GM18870 (cell line): ENCODE results near the gene ARG1.

Experiments used
- ATAC-seq: cut with Tn5 transposase; IDR thresholded peaks from one replicate; pipeline ENCODE4 v1.9.1; 2021; ENCODE audit warnings: moderate library complexity; ENCODE audit not compliant: unreplicated experiment

ARG1 gene

DNA sequence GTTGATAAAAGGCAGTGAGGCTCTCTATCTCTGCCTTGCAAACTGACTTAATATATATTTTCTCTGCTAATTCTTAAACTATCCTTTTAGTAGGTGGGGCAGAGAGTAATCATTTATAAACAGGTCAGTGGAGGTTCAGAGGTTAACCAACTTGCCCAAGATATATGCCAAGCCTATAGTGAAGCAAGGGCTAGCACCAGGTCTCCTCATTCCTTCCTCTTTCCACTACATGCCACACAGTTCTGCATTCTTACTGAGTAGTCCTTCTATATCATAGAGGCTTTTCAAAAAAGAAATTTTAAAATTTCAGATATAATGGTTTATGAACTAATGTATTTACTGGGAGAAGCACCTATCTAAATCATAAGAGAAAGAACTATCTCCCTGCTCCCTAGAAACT lies 8.5 kb downstream of the ARG1 start:
- no peak for ATAC-seq

DNA sequence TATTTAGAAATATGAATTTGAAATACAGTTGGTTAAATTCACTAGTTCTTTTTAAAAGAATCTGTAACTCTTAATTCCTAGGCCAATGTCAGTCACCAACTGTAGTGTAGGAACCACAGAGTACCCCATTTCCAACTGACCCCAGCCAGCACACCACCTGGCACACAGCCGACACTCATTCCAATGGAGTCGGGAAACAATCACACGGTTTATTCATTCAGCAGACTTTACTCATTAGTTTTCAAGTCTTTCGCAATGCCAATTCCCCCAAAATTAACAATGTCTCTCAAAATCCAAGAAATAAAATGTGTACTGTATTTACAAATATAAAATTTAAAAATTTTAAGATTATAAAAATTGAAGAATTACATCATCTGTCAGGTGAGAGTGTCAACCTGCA lies 13.5 kb downstream of the ARG1 start:
- no peak for ATAC-seq

DNA sequence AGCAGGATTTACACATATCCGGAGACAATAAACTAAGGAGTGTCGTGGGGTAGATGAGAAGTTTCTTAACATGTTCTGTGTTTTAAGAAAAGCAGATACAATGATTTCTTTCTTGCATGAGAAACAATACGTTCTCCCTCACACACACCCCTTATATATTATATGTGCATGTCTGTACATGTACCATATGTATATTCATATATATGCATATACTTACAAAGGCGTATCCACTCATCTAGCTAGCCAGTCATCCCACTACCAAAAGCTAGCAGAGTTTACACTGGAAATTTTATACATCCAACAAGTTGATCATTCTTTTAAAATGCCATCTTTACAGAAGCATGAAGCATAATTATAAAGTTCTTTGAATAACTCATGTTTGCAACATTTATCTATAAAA lies 14.9 kb downstream of the ARG1 start:
- no peak for ATAC-seq

DNA sequence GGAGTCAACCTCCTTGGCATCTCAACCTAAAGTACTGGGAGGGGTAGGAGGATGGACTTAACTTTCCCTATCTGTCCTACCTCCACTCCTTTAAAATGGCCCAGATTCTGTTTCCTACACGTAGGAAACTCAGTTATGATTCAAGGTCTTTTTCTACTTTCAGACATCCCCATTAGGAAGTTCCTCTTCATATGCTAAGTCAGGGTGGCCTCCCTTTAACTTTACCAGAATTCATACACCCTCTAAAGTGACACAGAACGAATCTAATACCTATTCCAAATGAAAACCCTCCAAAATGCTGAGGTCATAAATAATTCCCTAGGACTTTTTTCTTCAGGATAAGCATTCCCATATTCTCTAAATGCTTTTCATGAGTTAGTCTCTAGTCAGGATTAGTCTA lies 15.6 kb downstream of the ARG1 start:
- ATAC-seq: no peak

DNA sequence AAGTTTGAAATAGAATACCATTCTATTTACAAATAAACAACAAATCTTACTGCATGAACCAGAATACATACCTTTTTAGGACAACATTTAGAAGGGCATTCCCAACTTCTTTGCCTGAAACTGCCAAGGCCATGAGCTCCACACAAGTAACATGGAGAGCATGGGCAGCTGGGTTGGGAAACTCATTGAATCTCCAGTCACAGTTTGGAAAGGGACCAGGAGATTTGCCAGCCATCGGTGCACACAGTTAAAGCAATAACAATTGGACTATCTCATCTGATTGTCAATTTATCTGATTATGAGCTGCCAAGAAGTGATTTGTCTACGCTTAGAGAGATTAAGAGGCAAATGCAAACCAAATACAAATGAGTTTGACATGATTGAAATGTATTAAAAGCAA lies 19.9 kb downstream of the ARG1 start:
- no peak for ATAC-seq

DNA sequence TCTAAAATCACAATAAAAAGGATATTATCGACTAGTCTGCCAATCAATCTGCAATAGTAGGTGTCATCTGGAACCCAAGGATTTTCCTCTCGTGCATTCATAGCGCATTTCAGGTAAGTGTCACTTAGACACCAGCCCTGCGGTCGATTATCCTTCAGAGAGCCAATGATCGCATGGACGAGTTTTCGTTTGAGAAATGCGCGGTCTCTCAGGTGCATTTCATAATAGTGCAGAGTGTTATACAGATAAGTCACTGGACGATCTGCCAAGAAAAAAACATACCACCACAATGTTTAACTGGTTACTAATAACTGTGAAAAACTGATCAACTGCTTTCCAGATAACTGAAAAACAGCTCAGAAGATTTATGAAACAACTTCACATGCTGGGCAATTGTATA lies 21.0 kb downstream of the ARG1 start:
- ATAC-seq: no peak

DNA sequence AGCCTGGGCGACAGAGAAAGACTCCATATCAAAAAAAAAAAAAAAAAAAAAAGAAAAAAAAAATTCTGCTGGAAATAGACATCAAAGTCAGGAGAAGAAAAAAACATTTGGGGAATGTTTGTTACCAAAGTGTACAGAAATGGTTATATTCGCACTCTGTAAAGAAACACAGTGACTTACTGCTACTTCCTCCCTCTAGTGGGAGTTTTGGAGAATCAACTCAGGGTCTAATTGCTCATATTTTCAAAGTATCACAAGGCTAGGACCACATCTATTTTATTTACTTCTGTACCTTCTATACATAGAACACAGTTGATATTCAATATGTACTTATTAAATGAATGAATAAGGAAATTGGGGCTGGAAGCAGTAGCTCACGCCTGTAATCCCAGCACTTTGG lies 24.4 kb downstream of the ARG1 start:
- no peak for ATAC-seq

DNA sequence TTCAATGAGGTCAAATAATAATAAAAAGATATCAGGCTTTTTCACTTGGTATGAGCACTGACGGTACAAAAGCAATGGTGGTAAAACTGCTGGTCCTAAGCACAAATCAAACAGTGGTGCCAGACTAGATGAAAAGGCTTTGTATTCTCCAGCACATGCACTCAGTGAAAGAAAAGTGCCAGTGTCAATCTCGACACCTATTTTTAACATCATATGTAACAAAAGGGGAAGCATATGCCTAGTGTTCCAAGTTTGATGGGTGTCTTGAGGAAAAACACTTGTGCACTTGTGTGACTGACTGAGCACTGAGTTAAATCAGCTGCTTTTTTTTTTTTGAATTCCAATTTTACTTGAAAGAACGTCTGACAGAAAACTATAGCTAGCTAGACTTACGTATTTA lies 27.7 kb downstream of the ARG1 start:
- no peak for ATAC-seq

DNA sequence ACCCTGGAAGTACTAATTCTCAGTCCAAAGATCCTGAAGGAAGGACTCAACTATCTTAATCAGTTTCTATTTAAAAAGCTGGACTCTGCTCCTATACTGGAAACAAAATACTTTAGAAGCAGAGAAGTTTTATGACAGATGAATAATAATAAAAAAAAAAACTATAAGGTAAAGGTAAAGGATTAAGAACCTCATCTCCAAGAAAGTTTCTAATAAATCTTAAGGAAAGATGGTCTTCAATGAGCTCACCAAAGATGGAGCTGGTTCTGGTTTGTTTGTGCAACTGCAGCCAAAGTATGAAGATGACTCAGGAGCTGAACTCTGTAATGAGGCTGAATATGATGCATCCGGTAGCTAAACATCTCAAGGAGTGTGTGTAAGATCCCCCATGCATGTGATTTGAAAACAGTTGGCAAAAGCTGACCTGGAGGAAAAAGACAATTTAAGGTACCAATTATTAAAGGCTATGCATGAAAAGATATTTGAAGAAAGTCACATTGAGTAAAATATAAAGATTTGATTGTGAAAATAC lies 29.8 kb downstream of the ARG1 start:
- ATAC-seq: no peak

DNA sequence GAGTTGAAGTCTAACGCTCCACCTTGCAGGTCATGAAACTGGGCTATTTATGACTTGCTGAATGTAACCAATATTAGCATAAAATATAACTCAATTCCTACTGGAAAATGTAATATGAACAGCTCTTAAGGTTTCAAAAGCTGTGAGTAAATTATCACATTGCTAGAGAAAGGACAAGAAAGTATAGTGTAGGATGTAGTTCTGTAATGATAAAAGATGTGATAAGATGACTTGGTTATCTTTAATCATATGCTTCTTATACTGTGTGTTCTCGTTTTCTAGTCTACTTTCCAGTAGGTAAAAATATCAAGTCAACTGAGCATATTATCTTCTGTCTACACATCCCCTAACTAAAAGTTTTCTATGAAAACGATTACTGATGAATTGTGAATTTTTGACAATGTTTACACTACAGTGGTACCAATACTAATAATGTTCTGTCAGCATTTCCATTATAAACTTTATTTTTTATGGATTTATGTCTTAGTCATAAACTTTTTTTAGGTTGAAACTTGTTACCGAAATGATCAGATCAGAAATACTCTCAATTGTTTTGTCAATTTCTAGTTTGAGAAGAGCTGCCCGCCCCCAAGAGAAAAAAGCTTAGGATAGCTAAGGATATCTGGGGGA lies 40.4 kb downstream of the ARG1 start:
- ATAC-seq: no peak

DNA sequence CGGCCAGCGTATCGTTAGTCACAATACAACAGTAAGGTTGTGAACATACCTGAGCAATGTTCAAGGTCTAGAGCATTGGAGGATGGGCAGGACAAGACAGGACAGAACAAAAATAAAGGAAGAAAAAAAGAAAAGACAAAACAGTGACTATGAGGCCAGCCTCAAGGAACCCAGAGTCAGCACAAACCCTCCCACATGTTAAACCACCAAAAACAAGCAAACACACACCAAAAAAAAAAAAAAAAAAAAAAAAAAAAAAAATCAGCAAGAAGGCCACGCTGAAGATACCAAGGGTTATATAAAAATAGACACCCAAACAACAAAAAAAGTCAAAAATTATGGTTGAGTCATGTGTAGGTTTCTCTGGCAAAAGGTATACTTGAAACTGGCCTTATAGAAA lies 42.2 kb downstream of the ARG1 start:
- no peak for ATAC-seq

DNA sequence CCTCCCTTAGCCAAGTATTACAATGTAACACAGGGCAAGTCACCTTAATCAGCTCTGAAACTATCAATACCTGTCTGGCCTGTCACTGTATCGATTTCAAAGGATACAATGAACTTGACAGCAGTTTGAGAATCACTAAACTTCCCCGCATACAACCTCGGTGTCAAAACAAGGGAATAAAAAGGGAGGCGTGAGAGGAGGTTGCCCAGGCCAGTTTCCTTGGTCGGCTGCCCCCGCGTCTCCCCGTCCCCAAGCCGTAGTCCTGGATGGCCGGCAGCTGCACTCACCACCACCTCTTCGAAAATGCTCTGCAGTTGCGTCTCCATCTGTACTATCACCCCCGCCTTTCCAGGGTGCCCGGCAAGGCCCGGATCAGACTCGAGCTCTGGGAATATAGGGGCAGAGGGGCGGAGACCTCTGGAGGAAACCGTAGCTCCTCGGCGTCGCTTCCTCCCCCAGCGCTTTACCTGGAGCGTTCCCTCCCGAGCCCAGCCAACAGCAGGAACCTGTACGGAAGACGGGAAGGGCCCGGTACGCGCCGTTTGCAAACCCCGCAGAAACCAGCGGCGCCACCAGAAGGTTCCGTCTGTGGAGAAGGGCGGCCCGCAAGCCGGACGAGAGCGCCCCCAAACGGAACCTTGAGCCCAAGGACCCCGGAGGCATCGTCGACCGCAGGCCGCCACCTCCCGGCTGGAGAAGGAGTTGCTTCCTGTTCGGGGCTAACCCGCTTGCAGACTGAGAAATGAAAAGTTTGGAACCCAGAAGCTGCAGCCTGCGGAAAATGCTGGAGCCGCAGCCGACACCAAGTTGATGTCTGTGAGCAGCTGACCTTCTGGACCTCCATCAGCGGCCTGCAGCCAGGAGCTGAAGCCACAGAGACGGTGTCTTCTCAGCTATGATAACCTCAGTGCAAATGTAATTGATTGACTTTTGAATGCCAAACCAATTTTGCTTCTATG lies 55.0 kb downstream of the ARG1 start, which contains the start of gene MED23:
MED23 (minus strand) TSS at position 519 of the 959 bp plus-strand sequence; CDS start at position 326, 193 bp downstream.
- ATAC-seq: peak; percentile 94

DNA sequence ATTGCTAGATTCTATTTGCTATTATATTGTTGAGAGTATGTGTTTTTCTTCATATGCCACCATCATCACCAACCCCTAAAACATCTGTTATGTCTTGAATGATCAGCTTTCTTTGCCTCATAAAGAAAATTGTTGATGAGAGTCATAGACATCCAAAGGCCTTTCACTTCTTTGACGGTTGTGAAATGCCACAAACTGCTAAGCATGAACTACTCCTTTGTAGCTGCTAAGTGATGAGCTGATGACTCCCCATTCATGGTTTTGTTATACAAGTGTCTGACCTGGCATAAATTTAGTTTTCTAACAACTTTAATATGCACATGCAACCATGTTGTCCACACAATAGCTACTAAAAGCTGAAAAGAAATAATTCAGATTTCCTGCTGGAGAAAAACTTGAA lies 55.7 kb downstream of the ARG1 start:
- no peak for ATAC-seq

DNA sequence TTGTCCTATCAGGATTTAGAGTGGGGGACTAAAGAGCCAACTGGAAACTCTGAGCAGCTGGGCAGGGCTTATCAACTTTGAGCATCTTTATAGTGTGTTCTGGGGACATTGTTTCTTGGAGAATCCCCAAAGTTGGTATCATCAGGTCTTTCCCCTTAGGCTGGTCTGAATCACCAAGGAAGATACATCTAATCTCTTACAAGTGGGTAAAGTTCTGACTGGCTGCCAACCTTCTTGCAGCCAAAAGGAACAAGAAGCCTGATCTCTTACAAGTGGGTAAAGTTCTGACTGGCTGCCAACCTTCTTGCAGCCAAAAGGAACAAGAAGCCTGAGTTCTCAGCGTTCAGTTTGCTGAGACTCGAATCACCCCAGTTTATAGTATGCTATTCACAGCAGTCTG lies 56.6 kb downstream of the ARG1 start:
- no peak for ATAC-seq

DNA sequence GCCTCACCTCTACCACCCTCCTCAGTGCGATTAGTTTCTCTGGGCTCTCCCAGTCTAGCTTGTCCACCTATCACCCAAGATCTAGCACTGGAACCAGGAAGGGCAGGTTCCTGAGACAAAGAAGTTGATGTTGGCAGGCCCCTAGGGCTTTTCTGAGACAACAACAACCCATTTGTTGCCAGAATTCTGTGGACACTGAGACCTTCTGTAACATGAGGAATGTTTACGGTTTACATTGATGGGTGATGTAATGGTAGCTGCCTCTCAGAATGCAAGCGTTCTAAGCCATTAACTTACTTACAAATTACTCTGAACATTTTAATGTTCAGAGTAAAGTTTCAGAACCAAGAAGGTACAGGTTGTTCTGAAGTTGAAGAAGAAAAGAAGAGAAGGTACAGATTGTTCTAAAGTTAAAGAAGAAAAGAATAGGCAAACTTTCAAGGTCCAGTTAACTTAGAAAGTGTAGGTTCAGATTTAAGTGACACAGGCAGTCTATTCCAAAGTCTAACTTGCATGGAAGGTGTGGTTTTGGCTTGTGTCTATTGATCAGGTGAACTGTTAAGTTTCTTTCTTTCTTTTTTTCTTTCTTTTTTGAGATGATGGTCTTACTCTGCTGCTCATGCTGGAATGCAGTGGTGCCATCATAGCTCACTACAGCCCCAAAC lies 58.7 kb downstream of the ARG1 start:
- no peak for ATAC-seq
